HEK293 (cell line): Measurements from ENCODE around the gene RTBDN.

Experiments
- CTCF ChIA-PET: fragments of 350-600 bp; formaldehyde crosslinking; extraction: SDS; loops from one replicate; lab custom pipeline; 2021; ENCODE audit warnings: antibody characterized with exemption; lab: Yijun Ruan, JAX
- POLR2A ChIA-PET: fragments of 300-600 bp; formaldehyde crosslinking; extraction: SDS; loops from one replicate; lab custom pipeline; 2020; ENCODE audit warnings: antibody characterized with exemption, inconsistent platforms; lab: Yijun Ruan, JAX
- H3K27ac ChIP-seq: fragments of 200-500 bp; sonication (Bioruptor generic); 2 replicates; pipeline ENCODE4 v1.5.1; 2014; ENCODE audit warnings: low read depth, low read length, control low read depth, inconsistent platforms; ENCODE audit errors: extremely low read depth
- H3K36me3 ChIP-seq, 2 experiments: fragments of 200-500 bp in 1 of 2; sonication (Bioruptor generic) in 1 of 2; 1 replicate in 1 of 2; 2 replicates in 1 of 2; pipeline ENCODE4 v1.5.1; 2014 to 2017; ENCODE audit warnings: inconsistent platforms in 2 of 2, low read length in 2 of 2; ENCODE audit not compliant: control insufficient read depth in 2 of 2, insufficient read depth in 1 of 2
- H3K4me1 ChIP-seq: fragments of 200-500 bp; sonication (Bioruptor generic); 2 replicates; pipeline ENCODE4 v1.5.1; 2014; ENCODE audit warnings: mild to moderate bottlenecking, low read length, inconsistent platforms; ENCODE audit not compliant: control insufficient read depth, insufficient read depth
- H3K4me3 ChIP-seq: 2 replicates; pipeline ENCODE4 v1.5.1; 2011; ENCODE audit warnings: low read depth, mild to moderate bottlenecking, control low read depth, low read length, moderate library complexity
- H3K9me3 ChIP-seq: fragments of 200-500 bp; sonication (Bioruptor generic); 2 replicates; pipeline ENCODE4 v1.5.1; 2014; ENCODE audit warnings: low read depth, low read length, inconsistent platforms; ENCODE audit not compliant: control insufficient read depth, insufficient read depth
- BCL11B ChIP-seq: fragments of 450-650 bp; formaldehyde crosslinking; IDR thresholded peaks from 2 replicates; pipeline ENCODE4 v1.5.1; 2016; ENCODE audit warnings: low read depth, missing biosample characterization, missing genetic modification characterization
- ELK4 ChIP-seq: IDR thresholded peaks from 2 replicates; pipeline ENCODE4 v1.6.1; 2011; ENCODE audit warnings: mild to moderate bottlenecking, low read depth, low read length, borderline replicate concordance
- FEZF1 ChIP-seq: fragments of 450-650 bp; formaldehyde crosslinking; IDR thresholded peaks from 2 replicates; pipeline ENCODE4 v1.5.1; 2016; ENCODE audit warnings: missing biosample characterization, missing genetic modification characterization
- GLIS2 ChIP-seq: fragments of 450-650 bp; formaldehyde crosslinking; IDR thresholded peaks from 2 replicates; pipeline ENCODE4 v1.5.1; 2016; ENCODE audit warnings: missing biosample characterization, missing genetic modification characterization
- MZF1 ChIP-seq: fragments of 450-650 bp; formaldehyde crosslinking; IDR thresholded peaks from 2 replicates; pipeline ENCODE4 v1.5.1; 2017; ENCODE audit warnings: missing biosample characterization, missing genetic modification characterization, borderline replicate concordance
- PRDM1 ChIP-seq: fragments of 450-650 bp; formaldehyde crosslinking; IDR thresholded peaks from 2 replicates; pipeline ENCODE4; 2016; ENCODE audit warnings: missing biosample characterization, missing genetic modification characterization
- TCF7L2 ChIP-seq: IDR thresholded peaks from 2 replicates; pipeline ENCODE4 v1.6.1; 2011; ENCODE audit warnings: low read depth, mild to moderate bottlenecking, inconsistent platforms, low read length, moderate library complexity, borderline replicate concordance
- WT1 ChIP-seq: fragments of 450-650 bp; formaldehyde crosslinking; IDR thresholded peaks from 2 replicates; pipeline ENCODE4 v1.5.1; 2016; ENCODE audit warnings: missing biosample characterization, missing genetic modification characterization
- ZFP37 ChIP-seq: fragments of 450-650 bp; formaldehyde crosslinking; IDR thresholded peaks from 2 replicates; pipeline ENCODE4 v1.5.1; 2016; ENCODE audit warnings: missing biosample characterization, missing genetic modification characterization
- ZNF174 ChIP-seq: fragments of 450-650 bp; formaldehyde crosslinking; IDR thresholded peaks from 2 replicates; pipeline ENCODE4 v1.5.0; 2017; ENCODE audit warnings: missing biosample characterization, mild to moderate bottlenecking, missing genetic modification characterization
- ZNF184 ChIP-seq: fragments of 450-650 bp; IDR thresholded peaks from 2 replicates; pipeline ENCODE4 v1.5.1; 2018; ENCODE audit warnings: missing biosample characterization, mild to moderate bottlenecking, missing genetic modification characterization
- ZNF274 ChIP-seq, 2 experiments: fragments of 200-500 bp in 1 of 2; fragments of 450-650 bp in 1 of 2; sonication (Bioruptor generic) in 1 of 2; formaldehyde crosslinking in 1 of 2; IDR thresholded peaks; 2 replicates each; pipeline versions ENCODE4 v1.5.1 to v1.6.1; 2014 to 2016; ENCODE audit warnings: borderline replicate concordance in 1 of 2, inconsistent platforms in 1 of 2, low read length in 1 of 2, missing biosample characterization in 1 of 2, missing genetic modification characterization in 1 of 2
- ZNF366 ChIP-seq: fragments of 450-650 bp; formaldehyde crosslinking; conservative IDR thresholded peaks from 2 replicates; pipeline ENCODE4 v1.5.1; 2016; ENCODE audit warnings: missing biosample characterization, missing genetic modification characterization
- ZNF404 ChIP-seq: fragments of 450-650 bp; formaldehyde crosslinking; IDR thresholded peaks from 2 replicates; pipeline ENCODE4 v1.5.1; 2017; ENCODE audit warnings: missing biosample characterization, missing genetic modification characterization
- ZNF423 ChIP-seq: fragments of 450-650 bp; formaldehyde crosslinking; IDR thresholded peaks from 2 replicates; pipeline ENCODE4 v1.5.1; 2016; ENCODE audit warnings: missing biosample characterization, missing genetic modification characterization
- ZNF501 ChIP-seq: fragments of 450-650 bp; formaldehyde crosslinking; IDR thresholded peaks from 2 replicates; pipeline ENCODE4 v1.5.1; 2016; ENCODE audit warnings: missing biosample characterization, missing genetic modification characterization
- ZNF548 ChIP-seq: fragments of 450-650 bp; formaldehyde crosslinking; IDR thresholded peaks from 2 replicates; pipeline ENCODE4 v1.5.1; 2016; ENCODE audit warnings: missing biosample characterization, missing genetic modification characterization
- ZNF558 ChIP-seq: fragments of 450-650 bp; formaldehyde crosslinking; IDR thresholded peaks from 2 replicates; pipeline ENCODE4 v1.5.1; 2016; ENCODE audit warnings: missing biosample characterization, missing genetic modification characterization
- ZNF677 ChIP-seq: fragments of 450-650 bp; IDR thresholded peaks from 2 replicates; pipeline ENCODE4 v1.5.0; 2018; ENCODE audit warnings: missing biosample characterization, mild to moderate bottlenecking, missing genetic modification characterization, moderate library complexity
- ZNF76 ChIP-seq: fragments of 450-650 bp; formaldehyde crosslinking; IDR thresholded peaks from 2 replicates; pipeline ENCODE4; 2016; ENCODE audit warnings: low read depth, missing biosample characterization, missing genetic modification characterization, borderline replicate concordance
- ZNF768 ChIP-seq: fragments of 450-650 bp; formaldehyde crosslinking; IDR thresholded peaks from 2 replicates; pipeline ENCODE4 v1.5.1; 2018; ENCODE audit warnings: missing biosample characterization, mild to moderate bottlenecking, missing genetic modification characterization
- TF ChIP-seq, protein P1 (sequence below): fragments of 450-650 bp; formaldehyde crosslinking; IDR thresholded peaks from 2 replicates; pipeline ENCODE4 v1.5.1; 2016; ENCODE audit warnings: missing biosample characterization, missing genetic modification characterization
- TF ChIP-seq, protein P2 (sequence below): fragments of 450-650 bp; formaldehyde crosslinking; IDR thresholded peaks from 2 replicates; pipeline ENCODE4 v1.5.1; 2016; ENCODE audit warnings: missing biosample characterization, missing genetic modification characterization, low read depth
- TF ChIP-seq, protein P3 (sequence below): fragments of 450-650 bp; formaldehyde crosslinking; IDR thresholded peaks from 2 replicates; pipeline ENCODE4 v1.5.1; 2016; ENCODE audit warnings: missing biosample characterization, missing genetic modification characterization
- TF ChIP-seq, protein P4 (sequence below): fragments of 450-650 bp; formaldehyde crosslinking; IDR thresholded peaks from 2 replicates; pipeline ENCODE4 v1.5.1; 2016; ENCODE audit warnings: missing biosample characterization, missing genetic modification characterization

RTBDN gene

GRCh38 chr19:12821761-12822160, 12.6 kb downstream of the RTBDN start:
- no peak overlapping the region for H3K27ac ChIP-seq
- no peaks in the 10 kb centered on the region for H3K9me3 ChIP-seq
- peaks cover 0 to 6% of the 10 kb centered on the region in 2 experiments; a peak in 2 of 3 replicates for H3K36me3 ChIP-seq
- ChIA-PET CTCF (interaction anchor here (0.6 to 2.0 kb wide), 4 partner anchors 12 to 26 kb away, joined by 3 to 8 read pairs (median 5); partner anchors contain the start of gene RTBDN), POLR2A (interaction anchor here (1.0 to 2.0 kb wide), 2 partner anchors 14 to 15 kb away, joined by 3 to 7 read pairs; partner anchors contain the start of gene RNASEH2A)
- H3K4me1 ChIP-seq = no peaks in the 10 kb centered on the region
- H3K4me3 ChIP-seq = no peak overlapping the region
- TF ChIP-seq ELK4 (no peak), ZNF274 (IDR thresholded peaks at IDR 0.05; ENCODE audit: low read length) (no peak), ZNF274 (tag by site-specific recombination; IDR thresholded peaks at IDR 0.05; ENCODE audit: borderline replicate concordance) (no peak), ZNF677 (no peak), ZFP37 (tag by site-specific recombination) (no peak), FEZF1 (no peak), WT1 (no peak), ZNF76 (no peak), ZNF501 (no peak), PRDM1 (peak; percentile 54; the same call in 1 of the 2 replicates), GLIS2 (tag by site-specific recombination) (no peak), ZNF184 (tag by site-specific recombination) (peak; percentile 79; the same call in 1 of the 2 replicates), ZNF558 (tag by site-specific recombination) (no peak), ZNF548 (no peak), ZNF404 (tag by site-specific recombination) (no peak), ZNF174 (no peak), ZNF423 (tag by site-specific recombination) (no peak), MZF1 (tag by site-specific recombination) (no peak), TCF7L2 (no peak), ZNF366 (tag by site-specific recombination) (no peak), ZNF768 (no peak), BCL11B (tag by site-specific recombination) (no peak)
- TF ChIP-seq, protein P1, sequence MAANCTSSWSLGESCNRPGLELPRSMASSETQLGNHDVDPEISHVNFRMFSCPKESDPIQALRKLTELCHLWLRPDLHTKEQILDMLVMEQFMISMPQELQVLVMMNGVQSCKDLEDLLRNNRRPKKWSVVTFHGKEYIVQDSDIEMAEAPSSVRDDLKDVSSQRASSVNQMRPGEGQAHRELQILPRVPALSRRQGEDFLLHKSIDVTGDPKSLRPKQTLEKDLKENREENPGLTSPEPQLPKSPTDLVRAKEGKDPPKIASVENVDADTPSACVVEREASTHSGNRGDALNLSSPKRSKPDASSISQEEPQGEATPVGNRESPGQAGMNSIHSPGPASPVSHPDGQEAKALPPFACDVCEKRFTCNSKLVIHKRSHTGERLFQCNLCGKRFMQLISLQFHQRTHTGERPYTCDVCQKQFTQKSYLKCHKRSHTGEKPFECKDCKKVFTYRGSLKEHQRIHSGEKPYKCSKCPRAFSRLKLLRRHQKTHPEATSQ = no peak
- TF ChIP-seq, protein P2, sequence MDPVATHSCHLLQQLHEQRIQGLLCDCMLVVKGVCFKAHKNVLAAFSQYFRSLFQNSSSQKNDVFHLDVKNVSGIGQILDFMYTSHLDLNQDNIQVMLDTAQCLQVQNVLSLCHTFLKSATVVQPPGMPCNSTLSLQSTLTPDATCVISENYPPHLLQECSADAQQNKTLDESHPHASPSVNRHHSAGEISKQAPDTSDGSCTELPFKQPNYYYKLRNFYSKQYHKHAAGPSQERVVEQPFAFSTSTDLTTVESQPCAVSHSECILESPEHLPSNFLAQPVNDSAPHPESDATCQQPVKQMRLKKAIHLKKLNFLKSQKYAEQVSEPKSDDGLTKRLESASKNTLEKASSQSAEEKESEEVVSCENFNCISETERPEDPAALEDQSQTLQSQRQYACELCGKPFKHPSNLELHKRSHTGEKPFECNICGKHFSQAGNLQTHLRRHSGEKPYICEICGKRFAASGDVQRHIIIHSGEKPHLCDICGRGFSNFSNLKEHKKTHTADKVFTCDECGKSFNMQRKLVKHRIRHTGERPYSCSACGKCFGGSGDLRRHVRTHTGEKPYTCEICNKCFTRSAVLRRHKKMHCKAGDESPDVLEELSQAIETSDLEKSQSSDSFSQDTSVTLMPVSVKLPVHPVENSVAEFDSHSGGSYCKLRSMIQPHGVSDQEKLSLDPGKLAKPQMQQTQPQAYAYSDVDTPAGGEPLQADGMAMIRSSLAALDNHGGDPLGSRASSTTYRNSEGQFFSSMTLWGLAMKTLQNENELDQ (tag by site-specific recombination) = no peak
- TF ChIP-seq, protein P3, sequence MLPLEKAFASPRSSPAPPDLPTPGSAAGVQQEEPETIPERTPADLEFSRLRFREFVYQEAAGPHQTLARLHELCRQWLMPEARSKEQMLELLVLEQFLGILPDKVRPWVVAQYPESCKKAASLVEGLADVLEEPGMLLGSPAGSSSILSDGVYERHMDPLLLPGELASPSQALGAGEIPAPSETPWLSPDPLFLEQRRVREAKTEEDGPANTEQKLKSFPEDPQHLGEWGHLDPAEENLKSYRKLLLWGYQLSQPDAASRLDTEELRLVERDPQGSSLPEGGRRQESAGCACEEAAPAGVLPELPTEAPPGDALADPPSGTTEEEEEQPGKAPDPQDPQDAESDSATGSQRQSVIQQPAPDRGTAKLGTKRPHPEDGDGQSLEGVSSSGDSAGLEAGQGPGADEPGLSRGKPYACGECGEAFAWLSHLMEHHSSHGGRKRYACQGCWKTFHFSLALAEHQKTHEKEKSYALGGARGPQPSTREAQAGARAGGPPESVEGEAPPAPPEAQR = no peak
- TF ChIP-seq, protein P4, sequence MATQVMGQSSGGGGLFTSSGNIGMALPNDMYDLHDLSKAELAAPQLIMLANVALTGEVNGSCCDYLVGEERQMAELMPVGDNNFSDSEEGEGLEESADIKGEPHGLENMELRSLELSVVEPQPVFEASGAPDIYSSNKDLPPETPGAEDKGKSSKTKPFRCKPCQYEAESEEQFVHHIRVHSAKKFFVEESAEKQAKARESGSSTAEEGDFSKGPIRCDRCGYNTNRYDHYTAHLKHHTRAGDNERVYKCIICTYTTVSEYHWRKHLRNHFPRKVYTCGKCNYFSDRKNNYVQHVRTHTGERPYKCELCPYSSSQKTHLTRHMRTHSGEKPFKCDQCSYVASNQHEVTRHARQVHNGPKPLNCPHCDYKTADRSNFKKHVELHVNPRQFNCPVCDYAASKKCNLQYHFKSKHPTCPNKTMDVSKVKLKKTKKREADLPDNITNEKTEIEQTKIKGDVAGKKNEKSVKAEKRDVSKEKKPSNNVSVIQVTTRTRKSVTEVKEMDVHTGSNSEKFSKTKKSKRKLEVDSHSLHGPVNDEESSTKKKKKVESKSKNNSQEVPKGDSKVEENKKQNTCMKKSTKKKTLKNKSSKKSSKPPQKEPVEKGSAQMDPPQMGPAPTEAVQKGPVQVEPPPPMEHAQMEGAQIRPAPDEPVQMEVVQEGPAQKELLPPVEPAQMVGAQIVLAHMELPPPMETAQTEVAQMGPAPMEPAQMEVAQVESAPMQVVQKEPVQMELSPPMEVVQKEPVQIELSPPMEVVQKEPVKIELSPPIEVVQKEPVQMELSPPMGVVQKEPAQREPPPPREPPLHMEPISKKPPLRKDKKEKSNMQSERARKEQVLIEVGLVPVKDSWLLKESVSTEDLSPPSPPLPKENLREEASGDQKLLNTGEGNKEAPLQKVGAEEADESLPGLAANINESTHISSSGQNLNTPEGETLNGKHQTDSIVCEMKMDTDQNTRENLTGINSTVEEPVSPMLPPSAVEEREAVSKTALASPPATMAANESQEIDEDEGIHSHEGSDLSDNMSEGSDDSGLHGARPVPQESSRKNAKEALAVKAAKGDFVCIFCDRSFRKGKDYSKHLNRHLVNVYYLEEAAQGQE (tag by site-specific recombination) = no peak
